HFF-Myc (cell line): ENCODE measurements around the gene PIKFYVE.
"Not testable (repeated sequence)": the region's sequence is repeated elsewhere in the genome, so short reads cannot be mapped to it uniquely, and the experiment has no call there.

ENCODE experiments used
- DNase-seq: peaks from one replicate; pipeline ENCODE4 v3.0.0-alpha.2; 2011; ENCODE audit warnings: low read depth; ENCODE audit errors: extremely low read depth
- H3K4me3 ChIP-seq: replicated peaks from 2 replicates; pipeline ENCODE4 v1.5.1; 2011; ENCODE audit warnings: low read depth, mild to moderate bottlenecking, control low read depth, low read length
- CTCF ChIP-seq: IDR thresholded peaks from 2 replicates; pipeline ENCODE4 v1.5.1; 2012; ENCODE audit warnings: mild to moderate bottlenecking, low read depth, low read length, control low read depth; ENCODE audit errors: missing control alignments

Gene PIKFYVE

DNA sequence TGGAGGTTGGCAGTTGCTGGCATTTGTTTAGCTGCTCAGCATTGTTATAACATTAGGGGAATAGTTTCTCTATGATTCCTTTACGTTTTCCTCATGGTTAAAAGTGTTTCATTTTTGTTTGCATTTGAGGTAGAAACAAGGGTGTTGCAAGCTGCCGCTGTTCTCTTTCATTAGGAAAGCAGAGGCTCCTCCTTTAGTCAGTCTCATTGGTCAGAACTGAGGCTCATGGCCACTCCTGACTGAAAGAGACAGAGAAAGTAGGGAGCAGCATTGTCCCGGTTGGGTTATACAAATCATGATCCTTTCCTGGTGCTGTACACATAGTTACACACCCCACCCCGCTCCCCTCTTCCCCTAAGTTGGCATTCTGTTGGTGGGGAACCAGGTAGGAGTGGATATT lies 80.7 kb downstream of the PIKFYVE start:
- no peak for DNase-seq
- TF ChIP-seq CTCF, result no peak
- H3K4me3 ChIP-seq, result no peak overlapping the region

GRCh38 chr2:208350610-208351009 lies 84.6 kb downstream of the PIKFYVE start:
- TF ChIP-seq CTCF, result no peak
- H3K4me3 ChIP-seq, result no peak overlapping the region
- no peak for DNase-seq

GRCh38 chr2:208352644-208353567 lies 86.9 kb downstream of the PIKFYVE start:
- H3K4me3 ChIP-seq, result no peak overlapping the region
- no peak for DNase-seq
- TF ChIP-seq CTCF, result no peak

DNA sequence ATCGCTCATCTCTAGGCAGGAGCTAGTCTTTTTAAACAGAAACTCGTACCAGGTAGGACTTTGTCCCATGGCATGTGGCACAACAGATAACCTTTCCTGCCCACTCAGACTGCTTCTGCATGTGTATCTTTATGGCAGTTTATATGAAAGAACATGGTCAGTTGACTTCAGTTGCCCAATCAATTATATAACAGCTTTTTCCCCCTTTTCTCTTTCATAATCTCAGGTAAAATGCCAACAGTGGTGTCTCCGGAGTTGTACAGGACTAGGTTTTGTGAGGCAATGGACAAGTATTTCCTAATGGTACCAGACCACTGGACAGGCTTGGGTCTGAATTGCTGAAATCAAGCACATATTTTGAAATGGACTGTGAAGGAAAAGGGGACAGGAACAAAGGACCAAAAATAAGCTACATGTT lies 88.9 kb downstream of the PIKFYVE start:
- DNase-seq, result no peak
- TF ChIP-seq CTCF, result no peak
- H3K4me3 ChIP-seq, result no peak overlapping the region

DNA sequence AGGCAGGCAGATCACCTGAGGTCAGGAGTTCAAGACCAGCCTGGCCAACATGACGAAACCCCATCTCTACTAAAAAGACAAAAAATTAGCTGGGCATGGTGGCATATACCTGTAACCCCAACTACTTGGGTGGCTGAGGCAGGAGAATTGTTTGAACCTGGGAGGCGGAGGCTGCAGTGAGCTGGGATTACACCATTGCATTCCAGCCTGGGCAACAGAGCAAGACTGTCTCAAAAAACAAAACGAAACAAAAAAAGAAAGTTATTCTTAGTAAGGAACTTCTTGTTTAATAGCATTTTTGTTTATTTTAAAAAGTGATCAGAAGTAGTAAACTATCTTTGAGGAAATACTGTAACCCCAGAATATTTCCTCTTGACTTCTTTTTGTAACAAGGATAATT lies 90.4 kb downstream of the PIKFYVE start:
- H3K4me3 ChIP-seq, DNase-seq: not testable (repeated sequence)

- H3K4me3 ChIP-seq, result no peak overlapping the region
- TF ChIP-seq CTCF, result no peak
- DNase-seq, result no peak
Measured at GRCh38 chr2:208356846-208357574, 91.0 kb downstream of the PIKFYVE start.
